Heart right ventricle (tissue), 16 donors: ENCODE data around the gene EEF2. TPM values are rescaled to one million over a fixed set of nuclear protein-coding genes. Genes with fewer than 3 reads are reported as not detected.
"Not testable (repeated sequence)": the region's sequence is repeated elsewhere in the genome, so short reads cannot be mapped to it uniquely, and the experiment has no call there.

Experiments used
- ATAC-seq, 8 donors: fragments of 200-7000 bp; cut with Tn5 transposase; one replicate each; pipeline ENCODE4 v1.9.1; 2020; ENCODE audit warnings: mild to moderate bottlenecking in 8 of 8, moderate library complexity in 8 of 8, moderate number of reproducible peaks in 1 of 8
- DNase-seq, 2 donors: peaks; one replicate each; pipeline ENCODE4 v3.0.0-alpha.2; 2020
- H3K27ac ChIP-seq, 10 donors: fragments of 200-600 bp; sonication (generic) in 2 of 10; one replicate each; pipeline versions ENCODE4 v1.5.0 to v1.8.0; 2020 to 2022; ENCODE audit warnings: mild to moderate bottlenecking in 3 of 10
- H3K27me3 ChIP-seq, 7 donors: fragments of 200-600 bp; one replicate each; pipeline ENCODE4 v1.8.0; 2021 to 2022; ENCODE audit warnings: mild to moderate bottlenecking in 2 of 7
- H3K36me3 ChIP-seq, 9 donors: fragments of 200-600 bp; sonication (generic) in 1 of 9; one replicate each; pipeline versions ENCODE4 v1.5.0 to v1.8.0; 2020 to 2022; ENCODE audit warnings: mild to moderate bottlenecking in 2 of 9
- H3K4me1 ChIP-seq, 9 donors: fragments of 200-600 bp; sonication (generic) in 1 of 9; one replicate each; pipeline versions ENCODE4 v1.5.0 to v1.8.0; 2020 to 2022; ENCODE audit warnings: mild to moderate bottlenecking in 4 of 9
- H3K4me3 ChIP-seq, 10 donors: fragments of 200-600 bp; sonication (generic) in 2 of 10; one replicate each; pipeline versions ENCODE4 v1.5.0 to v1.8.0; 2020 to 2022; ENCODE audit warnings: mild to moderate bottlenecking in 7 of 10, moderate library complexity in 2 of 10
- H3K9me3 ChIP-seq, 11 donors: fragments of 200-600 bp in 10 of 11; sonication (generic) in 2 of 11; one replicate each; pipeline versions ENCODE4 v1.5.0 to v1.8.0; 2013 to 2022; ENCODE audit warnings: mild to moderate bottlenecking in 2 of 11, control low read depth in 1 of 11, moderate library complexity in 1 of 11
- CTCF ChIP-seq, 9 donors: fragments of 200-600 bp; sonication (generic) in 2 of 9; IDR thresholded peaks; one replicate each; pipeline versions ENCODE4 v1.5.0 to v1.8.0; 2021 to 2022; ENCODE audit warnings: antibody characterized with exemption in 9 of 9, mild to moderate bottlenecking in 5 of 9, moderate library complexity in 1 of 9
- WGBS, 2 donors: extraction: QIAGEN DNeasy Blood & Tissue Kit; methylation state at CpG; one replicate each; pipeline ENCODE4 v1.1.7; 2013; ENCODE audit warnings: inconsistent platforms in 1 of 2; 5-methylcytosine and 5-hydroxymethylcytosine counted together
- intact Hi-C, 10 donors: fragments of 100-400 bp; cut with DNase I; formaldehyde crosslinking; loops; one replicate each; pipeline versions ENCODE4 v1.11.1 to v1.14.2; 2022
- polyA plus RNA-seq, 2 donors: library from polyadenylated mRNA; stranded (reverse); fragments of 200-250 nt; gene quantifications; one replicate each; pipeline ENCODE4 v1.2.3, GENCODE V29; 2013
- total RNA-seq, 10 donors: library from RNA; stranded (reverse); fragmentation: NEBNext Ultra II Directional in 3 of 10; extraction: Animal tissue kit (Norgen Biotek cat#: 25700) in 3 of 10; gene quantifications; one replicate each; pipeline versions ENCODE4 v1.2.1 to v1.2.4, GENCODE V29; 2021 to 2023
- donor health status: Arrhythmogenic right ventricular cardiomyopathy.
- donor health status: ischemic (EF 13 %, LVEDD 7.1; RV severe dilation, severe dysfunction).
- donor health status: healthy with polysubstance abuse.
- donor health status: DM: no; HTN: yes; CAD: no.
- donor health status: DM: no; HTN: no; CAD: no.
- donor health status: ischemic (EF 25% LVEDD 6.9; RV normal size, moderate dysfunction).
- donor health status: ischemic (EF 25% LVEDD 5.7; RV mildly dilated, moderate dysfunction).
- donor health status: healthy.
- donor health status: DM: yes; HTN: yes; CAD: no.
- donor health status: Ischemic cardiomyopathy.
- donor health status: ischemic (EF 35%, LVEDD 5.7; RV mildly dilated, moderate dysfunction).
- donor health status: nonischemic (EF 11% LVEDD 7.7; RV severe dilation, severe dysfunction).
- donor health status: DM: yes; HTN: yes; CAD: no.
- donor health status: PGD.
- donor health status: ischemic (EF 29% LVEDD 5.4; RV normal size, mild dysfunction).
- donor health status: nonischemic (EF 23%, LVEDD 6.1; RV moderate dilation, normal function).

The EEF2 gene
- total and polyA plus RNA-seq, 12 donors, result 704 to 2,887 (median 2,554) TPM

- H3K36me3 ChIP-seq, result peaks cover 3 to 60% (median 38%) of the 10 kb centered on the region in 9 donors
Measured at GRCh38 chr19:3968556-3969434, 16.5 kb downstream of the EEF2 start.

DNA sequence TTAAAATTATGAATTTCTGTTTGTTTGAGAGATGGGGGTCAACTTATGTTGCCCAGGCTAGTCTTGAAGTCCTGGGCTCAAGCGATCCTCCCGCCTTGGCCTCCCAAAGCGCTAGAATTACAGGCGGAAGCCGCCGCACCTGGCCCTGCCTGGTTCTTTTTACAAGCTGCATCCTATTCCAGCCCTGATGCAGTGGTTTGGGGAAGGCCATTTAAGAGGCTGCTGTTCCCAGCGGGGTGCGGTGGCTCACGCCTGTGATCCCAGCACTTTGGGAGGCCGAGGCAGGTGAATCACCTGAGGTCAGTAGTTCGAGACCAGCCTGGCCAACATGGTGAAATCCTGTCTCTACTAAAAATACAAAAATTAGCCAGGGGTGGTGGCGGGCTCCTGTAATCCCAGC lies 17.3 kb downstream of the EEF2 start:
- peak overlapping the region; percentile 93 to 100 (median 98) for H3K27ac ChIP-seq
- intact Hi-C loops, result loop anchor here in 3 of 10 donors (2.0 kb wide), 2 partner anchors 17 kb away; partner anchors contain the start of gene EEF2 (in 1 of the 3)
- WGBS, 2 donors, result 83 to 87% methylated on average over 12 of the region's 12 CpGs
- ATAC-seq, H3K9me3 ChIP-seq, DNase-seq, H3K27me3 ChIP-seq: not testable (repeated sequence)
- peak overlapping the region in 5 of 10 donors; percentile 8 to 97 (median 29) for H3K4me3 ChIP-seq
- peaks cover 28 to 61% (median 48%) of the 10 kb centered on the region in 9 donors for H3K4me1 ChIP-seq
- peaks cover 8 to 68% (median 46%) of the 10 kb centered on the region in 9 donors for H3K36me3 ChIP-seq

More at GRCh38 chr19:3968556-3969434, 16.5 kb downstream of the EEF2 start:
- Histone ChIP-seq H3K4me3 (peak overlapping the region in 9 of 10 donors; percentile 77 to 99 (median 97)), H3K4me1 (peaks cover 28 to 61% (median 48%) of the 10 kb centered on the region in 9 donors), H3K27me3 (no peaks in the 10 kb centered on the region), H3K27ac (peak overlapping the region; percentile 93 to 100 (median 98)), H3K9me3 (no peaks in the 10 kb centered on the region)
- ATAC-seq, result peak; percentile 79 to 91 (median 87)
- no peak for TF ChIP-seq CTCF (IDR thresholded peaks at IDR 0.05)
- WGBS, 2 donors, result 7 to 9% methylated on average over 9 of the region's 9 CpGs
- DNase-seq, result peak; percentile 85 to 96
- intact Hi-C loops, result loop anchor here in 3 of 10 donors (2.0 kb wide), 2 partner anchors 16 to 18 kb away; partner anchors contain the start of gene EEF2 (in 1 of the 3)

DNA sequence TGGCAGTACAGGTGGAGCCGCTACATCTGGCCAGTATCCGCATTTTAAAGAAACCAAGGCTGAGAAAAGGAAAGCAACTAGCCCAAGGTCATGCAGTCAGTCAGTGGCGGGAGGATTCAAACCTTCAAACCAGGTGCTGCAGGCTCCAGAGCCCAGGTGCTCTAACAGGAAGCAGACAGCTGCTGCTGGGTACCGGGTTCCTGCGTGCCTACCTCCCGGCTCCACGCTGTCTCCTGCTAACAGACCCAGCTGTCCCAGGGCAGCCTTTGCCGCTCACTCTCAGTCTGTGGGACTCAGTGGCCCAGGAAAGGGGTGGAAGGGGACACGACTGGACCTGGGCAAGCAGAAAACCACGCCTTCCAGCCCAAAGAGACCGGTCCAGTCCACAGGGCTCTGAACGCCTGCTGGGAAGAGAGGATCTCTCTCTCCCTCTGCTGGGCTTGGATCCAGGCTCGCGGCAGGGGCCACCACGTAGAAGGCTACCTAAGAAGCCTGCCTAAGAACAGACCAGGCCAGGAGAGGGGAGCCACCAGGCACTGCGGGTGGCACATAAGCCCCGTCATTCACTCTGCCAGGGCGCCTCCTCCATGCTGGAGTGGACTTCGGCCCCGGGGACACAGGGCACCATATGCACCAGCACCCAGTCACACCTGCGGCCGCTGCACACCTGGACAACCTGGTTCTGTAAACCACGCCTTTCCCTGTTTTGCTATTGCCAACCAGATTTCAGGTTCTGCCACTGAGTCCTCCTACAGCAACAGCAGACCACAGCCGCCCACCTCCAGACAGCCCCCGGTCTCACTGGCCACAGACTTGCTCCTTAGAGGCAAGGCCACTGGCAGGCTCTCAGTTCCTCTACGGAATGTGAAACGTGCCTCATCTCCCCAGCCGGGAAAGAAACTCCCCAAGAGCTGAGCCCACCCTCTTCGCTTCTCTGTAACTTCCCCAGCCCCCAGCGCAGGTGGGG lies 18.9 kb downstream of the EEF2 start:
- Histone ChIP-seq H3K4me1 (peaks cover 30 to 70% (median 48%) of the 10 kb centered on the region in 9 donors), H3K9me3 (no peaks in the 10 kb centered on the region), H3K27ac (peak overlapping the region; percentile 55 to 100 (median 98)), H3K27me3 (no peaks in the 10 kb centered on the region), H3K36me3 (peaks cover 8 to 80% (median 57%) of the 10 kb centered on the region in 9 donors), H3K4me3 (peak overlapping the region in 4 of 10 donors; percentile 7 to 29 (median 18))
- DNase-seq (no peak), ATAC-seq (no peak)
- intact Hi-C loops, result no loop called here
- 66 to 68% methylated on average over 30 of the region's 30 CpGs for WGBS, 2 donors
- peak in 2 of 9 donors; percentile 8 to 18 for TF ChIP-seq CTCF (IDR thresholded peaks at IDR 0.05)

GRCh38 chr19:3964256-3965194 lies 20.7 kb downstream of the EEF2 start:
- TF ChIP-seq CTCF (IDR thresholded peaks at IDR 0.05), result no peak
- peak overlapping the region in 5 of 10 donors; percentile 4 to 99 (median 14) for H3K27ac ChIP-seq
- H3K27me3 ChIP-seq, result no peaks in the 10 kb centered on the region
- WGBS, 2 donors, result 84 to 85% methylated on average over 58 to 60 of the region's 60 CpGs
- DNase-seq (no peak), ATAC-seq (no peak)
- no peak overlapping the region for H3K4me3 ChIP-seq
- peaks cover 10 to 98% (median 74%) of the 10 kb centered on the region in 9 donors for H3K36me3 ChIP-seq
- H3K9me3 ChIP-seq, result no peaks in the 10 kb centered on the region
- intact Hi-C loops, result no loop called here
- peaks cover 29 to 62% (median 42%) of the 10 kb centered on the region in 9 donors for H3K4me1 ChIP-seq
